NCI-H1930 (cell line): Measurements from ENCODE around the gene POLR2B.
"Not testable (repeated sequence)": the region's sequence is repeated elsewhere in the genome, so short reads cannot be mapped to it uniquely, and the experiment has no call there.

Experiments used
- DNase-seq, 2 experiments: peaks; one replicate each; lab custom pipeline; 2025; lab: John Stamatoyannopoulos, UW

Gene POLR2B

DNA sequence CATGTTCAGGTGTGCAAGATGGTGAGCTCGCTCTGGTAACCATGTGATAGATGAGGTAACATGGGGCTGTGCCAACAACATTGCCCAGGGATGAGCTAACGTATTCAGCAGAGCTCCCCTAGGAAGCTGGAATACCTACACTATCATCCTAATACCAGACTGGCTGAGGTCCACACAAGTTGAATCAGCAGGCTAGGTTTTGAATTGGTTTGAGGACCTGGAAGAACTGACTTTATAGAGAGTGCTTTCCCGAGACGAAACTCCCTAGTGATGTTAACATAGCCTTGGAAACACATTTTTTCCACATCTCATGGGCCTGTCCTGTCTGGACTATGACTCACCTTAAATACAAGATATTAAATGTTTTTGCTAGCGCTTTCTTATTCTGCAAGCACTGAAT, 74.8 kb downstream of the POLR2B start:
- no peak for DNase-seq

DNA sequence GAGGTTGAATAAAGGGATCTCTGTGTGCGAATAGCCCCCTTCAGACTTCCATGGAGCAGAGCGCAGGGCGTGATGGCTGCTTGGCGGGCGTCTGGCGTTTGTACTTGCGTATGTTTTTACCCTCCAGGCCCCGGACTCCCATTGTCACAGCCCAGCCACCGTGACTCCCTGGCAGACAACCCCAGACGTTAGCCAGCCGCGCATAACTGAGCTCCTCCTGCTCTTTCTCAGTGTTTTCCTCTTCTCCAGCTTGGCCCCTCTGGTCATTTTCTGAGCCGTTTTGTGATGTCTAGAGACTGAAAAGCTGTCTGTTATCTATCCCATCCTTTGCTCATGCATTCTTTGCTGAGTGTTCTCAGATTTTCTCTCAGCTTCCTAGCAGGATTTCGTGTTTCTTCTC, 77.2 kb downstream of the POLR2B start:
- DNase-seq, result no peak

DNA sequence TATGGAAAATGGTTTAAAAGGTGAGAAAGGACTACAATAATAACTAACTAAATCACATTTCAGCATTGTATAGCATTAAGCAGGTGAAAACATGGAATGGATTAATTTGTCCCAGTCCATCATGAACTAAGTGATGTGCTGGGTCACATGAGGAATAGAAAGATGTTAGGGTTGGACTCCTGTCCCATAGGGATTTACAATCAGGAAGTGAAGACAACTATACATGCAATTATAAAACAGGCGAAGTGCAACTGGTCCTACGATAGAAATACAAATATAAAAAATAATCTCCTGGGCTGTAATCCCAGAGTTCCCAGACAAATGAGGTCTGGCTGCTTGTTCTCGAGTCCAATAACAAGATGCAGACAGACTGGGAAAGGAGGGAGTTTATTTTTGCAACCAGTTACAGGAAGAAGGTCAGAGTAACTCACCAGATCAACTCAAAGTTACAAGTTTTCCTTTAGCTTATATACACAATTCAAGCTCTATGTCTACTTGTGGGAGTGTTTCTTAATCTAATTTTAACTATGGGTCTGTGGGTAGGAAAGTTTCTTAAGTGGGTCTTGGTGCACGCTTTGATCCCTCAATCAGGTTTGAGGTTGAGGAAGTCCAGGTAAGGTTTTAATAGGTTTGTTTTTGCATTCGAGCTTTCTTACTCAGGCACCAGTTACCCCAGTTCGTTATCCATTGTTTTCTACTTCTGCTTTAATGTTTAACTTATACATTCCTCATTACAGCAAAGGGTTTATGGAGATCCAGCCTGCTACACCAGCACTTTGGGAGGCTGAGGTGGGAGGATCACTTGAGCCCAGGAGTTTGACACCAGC, 81.4 kb downstream of the POLR2B start:
- no peak for DNase-seq

DNA sequence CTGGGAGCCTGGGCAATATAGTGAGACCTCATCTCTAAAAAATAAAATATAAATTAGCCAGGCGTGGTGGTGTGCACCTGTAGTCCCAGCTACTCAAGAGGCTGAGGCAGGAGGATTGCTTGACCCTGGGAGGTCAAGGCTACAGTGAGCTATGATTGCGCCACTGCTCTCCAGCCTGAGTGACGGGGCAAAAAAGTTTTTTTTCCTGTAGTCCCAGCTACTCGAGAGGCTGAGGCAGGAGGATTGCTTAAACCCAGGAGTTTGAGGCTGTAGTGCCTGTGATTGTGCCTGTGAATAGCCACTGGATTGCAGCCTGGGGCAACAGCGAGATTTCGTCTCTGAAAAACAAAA, 82.0 kb downstream of the POLR2B start:
- not testable (repeated sequence) for DNase-seq

DNA sequence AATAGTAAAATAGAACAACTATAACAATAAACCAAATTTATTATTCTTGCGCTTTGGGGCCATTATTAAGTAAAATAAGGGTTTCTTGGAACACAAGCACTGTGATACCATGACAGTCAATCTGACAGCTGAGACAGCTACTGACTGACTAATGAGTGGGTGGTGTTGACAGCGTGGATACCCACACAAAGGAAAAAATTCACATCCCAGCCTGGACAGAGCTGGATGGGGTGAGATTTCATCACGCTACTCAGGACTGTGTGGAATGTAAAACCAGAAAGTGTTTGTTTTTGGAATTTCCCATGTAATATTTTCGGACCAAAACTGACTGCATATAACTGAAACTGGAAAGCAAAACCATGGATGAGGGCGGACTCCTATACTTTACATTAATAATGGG, 82.7 kb downstream of the POLR2B start:
- DNase-seq, result no peak

DNA sequence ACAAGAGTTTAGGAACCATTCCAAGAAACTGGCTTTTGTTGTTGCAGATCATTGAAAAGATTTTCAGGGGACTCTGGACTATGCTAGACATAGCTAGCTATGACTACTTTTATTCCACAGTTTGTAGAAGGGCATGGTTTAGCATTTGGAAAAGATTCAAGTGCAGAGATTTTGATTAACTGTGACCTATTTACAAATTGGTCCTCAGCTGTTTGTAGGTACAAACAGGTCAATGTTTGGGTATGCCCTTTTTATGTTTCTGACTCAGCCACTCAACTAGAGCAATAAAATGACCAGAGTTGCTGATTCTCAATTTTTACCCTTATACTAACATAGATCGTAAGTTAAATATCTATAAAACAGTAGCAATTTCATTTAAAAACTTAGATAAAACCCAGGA, 84.8 kb downstream of the POLR2B start:
- DNase-seq, result no peak

DNA sequence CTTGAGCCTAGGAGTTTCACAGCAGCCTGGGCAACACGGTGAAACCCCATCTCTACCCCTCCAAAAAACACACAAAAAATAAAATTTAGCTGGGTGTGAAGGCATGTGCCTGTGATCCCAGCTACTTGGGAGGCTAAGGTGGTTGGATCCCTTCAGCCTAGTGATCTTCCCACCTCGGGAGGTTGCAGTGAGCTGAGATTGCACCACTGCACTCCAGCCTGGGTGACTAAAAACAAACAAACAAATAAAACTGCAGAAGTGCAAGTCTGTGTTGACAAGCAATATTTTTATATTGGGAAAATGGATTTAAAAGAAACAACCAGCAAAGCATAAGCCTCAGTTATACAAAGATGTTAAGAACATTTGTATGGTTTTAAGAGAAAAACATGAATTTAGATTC, 85.4 kb downstream of the POLR2B start:
- no peak for DNase-seq

DNA sequence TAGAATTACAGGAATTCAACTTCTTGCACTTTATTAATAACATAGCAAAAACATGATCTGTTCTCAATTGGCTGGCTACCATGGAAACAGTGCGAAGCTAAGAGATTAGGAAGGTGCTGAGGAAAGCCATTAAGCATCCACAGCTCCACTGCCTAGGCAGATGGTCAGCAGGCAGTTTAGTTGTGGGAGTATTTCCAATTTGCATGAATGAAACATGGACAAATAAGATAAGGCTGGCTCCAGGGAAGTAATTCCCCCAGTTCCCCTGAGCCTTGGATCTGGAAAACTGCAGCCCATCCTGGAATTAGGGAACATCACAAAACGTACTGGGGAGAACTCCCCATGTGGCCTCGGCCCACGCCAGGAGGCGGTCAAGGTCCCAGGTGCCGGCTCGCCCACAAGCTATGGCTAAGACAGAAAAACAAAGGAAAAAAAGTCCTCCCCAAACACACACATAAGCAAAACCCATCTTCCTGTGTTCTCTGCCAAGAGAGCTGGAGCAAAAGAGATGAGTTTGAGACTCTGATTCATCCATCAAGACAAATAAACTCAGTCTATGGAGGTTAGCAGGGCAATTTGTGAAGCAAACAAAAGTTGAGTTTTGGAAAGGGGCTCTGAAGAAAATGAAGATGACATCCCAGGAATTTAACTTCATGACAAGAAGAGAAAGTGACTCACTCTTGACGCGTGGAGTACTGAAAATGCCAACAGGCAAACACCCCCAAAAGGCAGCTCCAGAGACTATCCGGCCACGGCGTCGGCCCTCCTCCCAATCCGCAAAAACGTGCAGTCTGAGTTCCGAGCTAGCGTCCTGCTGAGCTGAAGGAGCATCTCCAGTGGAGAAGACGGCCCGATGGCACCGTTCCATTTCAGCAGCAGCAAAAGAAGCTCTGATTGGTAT, 86.4 kb downstream of the POLR2B start:
- no peak for DNase-seq

DNA sequence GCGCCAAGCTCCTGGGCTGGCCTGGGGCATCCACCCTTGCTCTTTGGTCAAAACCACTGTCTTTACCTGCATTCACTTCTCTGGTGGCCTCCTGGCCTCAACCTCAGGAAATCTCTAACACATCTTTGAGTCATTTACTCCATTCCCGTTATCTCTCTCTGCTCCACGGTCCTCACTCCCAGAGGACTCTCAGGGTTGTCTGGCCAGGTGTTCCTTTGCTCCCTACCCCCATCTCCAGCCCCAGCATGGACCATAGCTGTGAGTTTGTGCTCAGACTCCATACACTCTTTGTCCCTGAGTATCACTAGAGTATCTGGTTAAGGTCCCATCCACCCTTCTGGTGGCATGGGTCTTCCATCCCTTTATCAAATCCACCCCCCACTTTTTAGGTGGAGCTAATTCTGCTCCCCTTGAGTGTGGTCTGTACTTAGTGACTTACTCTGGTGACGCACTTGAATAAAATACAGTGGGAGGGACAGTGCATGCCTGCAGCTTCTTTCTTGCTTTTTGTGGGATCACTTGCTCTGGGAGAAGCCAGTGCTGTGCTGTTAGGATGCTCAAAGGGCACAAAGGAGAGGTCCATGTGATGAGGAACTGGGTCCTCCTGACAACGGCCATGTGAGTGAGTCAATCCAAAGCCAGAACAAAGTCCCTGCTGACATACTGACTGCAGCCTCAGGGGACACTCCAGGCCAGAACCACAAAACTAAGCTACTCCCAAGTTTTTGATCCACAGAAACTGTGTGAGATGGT, 87.2 kb downstream of the POLR2B start:
- no peak for DNase-seq

DNA sequence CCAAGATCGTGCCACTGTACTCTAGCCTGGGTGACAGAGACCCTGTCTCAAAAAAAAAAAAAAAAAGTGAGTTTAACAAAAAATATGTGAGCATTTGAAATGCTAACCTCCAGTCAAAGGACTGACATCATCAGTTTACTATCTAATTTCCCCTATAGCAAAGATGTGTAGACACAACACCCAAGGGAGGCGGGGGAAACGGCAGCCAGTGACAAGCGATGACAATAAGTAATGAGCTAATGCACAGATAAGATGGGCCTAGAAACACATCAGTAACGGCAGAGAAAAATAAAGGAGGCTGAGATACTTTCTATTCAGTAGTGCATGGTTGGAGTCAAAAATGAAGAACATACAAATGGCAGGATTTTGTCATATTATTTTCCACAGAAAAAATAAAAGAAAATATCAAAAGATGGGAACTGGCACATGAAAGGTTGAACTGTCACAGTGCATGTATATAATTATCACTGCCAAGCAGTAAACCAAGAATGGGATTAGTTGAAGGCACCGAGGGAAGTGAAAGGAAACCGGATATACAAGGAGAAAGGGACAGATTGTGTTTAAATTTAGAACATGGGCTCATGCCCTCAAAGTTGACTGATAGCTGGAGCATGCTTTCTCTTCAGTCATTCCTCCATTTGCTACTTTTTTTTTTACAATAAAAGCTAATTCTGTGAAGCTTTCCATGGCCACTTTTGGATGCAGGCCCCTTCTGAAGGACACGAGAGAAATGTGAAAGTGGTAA, 89.7 kb downstream of the POLR2B start:
- DNase-seq, result no peak

DNA sequence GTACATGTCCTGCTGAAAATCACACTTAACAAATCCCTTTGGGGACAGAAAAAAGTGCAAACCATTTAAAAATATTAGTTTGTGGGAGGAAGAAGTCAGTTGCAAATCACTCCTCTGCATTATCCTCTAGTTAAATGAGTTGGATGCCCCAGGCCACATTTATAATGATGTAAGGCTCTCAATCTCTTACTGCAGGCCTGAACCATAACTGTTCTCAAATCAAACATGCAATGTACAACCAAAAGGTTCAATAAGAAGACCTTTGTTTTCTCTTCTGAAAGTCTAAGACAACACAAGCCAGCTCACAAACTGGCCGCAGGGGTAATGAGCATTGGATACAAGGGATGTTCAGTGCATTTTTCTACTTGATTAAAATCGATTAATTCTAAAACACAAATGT, 91.8 kb downstream of the POLR2B start:
- no peak for DNase-seq

DNA sequence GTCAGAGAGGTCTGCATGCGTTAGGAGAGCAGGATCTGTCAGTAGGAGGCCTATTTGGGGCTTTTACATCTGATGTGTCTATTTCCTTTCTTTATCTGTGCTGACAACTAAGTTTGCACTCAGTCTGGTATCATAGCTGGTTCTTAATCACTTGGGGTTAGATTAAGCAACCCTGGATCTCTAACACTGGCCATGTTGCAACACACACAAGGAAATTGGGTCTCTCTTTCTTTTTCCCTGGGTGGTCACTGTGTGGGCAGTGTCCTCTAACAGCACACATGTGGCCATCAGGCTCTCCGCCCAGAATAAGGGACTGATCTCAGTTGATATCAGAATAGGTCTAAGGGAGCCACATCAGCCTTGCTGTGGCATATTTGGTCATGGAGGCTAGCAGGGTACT, 92.6 kb downstream of the POLR2B start:
- DNase-seq, result no peak

DNA sequence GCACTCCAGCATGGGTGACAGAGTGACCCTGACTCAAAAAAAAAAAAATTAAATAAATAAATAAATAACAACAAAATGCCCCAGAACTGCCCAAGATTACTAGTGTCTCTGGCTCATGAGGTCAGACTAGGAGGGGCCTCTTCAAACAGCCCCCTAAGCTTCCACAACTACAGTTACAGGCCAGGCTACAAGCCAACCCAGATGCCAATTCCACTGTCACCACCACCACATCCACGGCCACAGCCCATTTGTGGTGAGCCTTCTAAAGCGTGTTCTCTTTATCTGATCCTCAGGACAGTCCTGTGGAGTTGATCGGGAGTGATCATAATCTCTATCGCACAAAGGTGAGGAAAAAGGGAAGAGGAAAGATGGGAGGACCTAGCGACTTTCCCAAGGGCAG, 94.9 kb downstream of the POLR2B start:
- no peak for DNase-seq

DNA sequence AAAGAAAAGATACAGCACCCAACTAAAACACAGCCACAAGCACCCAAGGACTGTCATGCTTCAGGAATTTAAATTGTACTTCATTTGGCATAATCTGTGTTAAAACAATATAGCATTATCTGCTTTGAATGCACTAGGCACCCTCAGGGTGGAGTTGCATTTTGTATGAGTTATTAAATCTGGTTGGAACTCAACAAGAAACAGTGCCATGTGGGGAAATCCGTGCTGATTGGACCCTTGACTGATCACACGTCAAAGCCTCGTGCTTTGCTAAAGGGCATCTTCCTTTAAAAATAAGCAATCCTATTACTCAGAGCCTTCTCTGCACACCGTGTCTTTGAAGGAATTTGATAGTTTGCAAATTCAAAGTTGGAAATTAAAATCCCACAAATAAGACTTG, 96.0 kb downstream of the POLR2B start:
- DNase-seq, result no peak

DNA sequence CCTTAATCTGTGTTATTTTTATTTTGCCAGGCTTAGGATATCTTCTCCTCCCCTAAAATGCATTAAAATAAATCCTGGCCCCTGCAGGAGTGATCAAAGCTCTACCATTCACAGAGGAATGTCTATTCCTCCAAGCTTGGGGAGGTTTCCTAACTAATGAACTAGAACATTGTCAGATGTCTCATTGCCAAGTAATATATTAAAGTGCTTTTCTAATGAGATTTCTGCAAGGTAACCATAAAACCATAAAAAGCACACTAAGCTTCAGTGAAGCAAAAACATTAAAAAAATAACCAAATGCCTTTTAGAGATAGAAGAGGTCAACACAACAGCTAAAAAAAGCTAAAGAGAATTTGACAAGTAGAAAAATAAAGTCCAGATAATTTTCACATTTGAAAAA, 96.7 kb downstream of the POLR2B start:
- no peak for DNase-seq

DNA sequence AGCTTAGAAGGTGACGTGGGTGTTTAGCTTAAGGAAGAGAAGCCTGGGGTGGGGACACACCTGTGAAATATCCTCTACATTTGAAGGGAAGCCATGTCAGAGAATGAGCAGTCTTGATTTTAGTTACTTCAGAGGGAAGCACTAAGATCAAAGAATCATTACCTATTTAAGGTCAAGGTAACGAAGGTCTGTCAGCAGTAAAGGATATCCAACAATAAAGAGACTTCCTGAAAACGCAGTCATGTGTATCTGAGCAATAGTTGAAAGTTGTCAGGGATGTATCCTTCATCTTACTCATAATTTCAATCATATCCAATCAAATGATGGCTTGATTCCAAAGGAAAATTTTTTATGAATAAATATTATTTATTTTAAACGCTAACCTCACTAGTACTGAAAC, 98.0 kb downstream of the POLR2B start:
- DNase-seq, result no peak

DNA sequence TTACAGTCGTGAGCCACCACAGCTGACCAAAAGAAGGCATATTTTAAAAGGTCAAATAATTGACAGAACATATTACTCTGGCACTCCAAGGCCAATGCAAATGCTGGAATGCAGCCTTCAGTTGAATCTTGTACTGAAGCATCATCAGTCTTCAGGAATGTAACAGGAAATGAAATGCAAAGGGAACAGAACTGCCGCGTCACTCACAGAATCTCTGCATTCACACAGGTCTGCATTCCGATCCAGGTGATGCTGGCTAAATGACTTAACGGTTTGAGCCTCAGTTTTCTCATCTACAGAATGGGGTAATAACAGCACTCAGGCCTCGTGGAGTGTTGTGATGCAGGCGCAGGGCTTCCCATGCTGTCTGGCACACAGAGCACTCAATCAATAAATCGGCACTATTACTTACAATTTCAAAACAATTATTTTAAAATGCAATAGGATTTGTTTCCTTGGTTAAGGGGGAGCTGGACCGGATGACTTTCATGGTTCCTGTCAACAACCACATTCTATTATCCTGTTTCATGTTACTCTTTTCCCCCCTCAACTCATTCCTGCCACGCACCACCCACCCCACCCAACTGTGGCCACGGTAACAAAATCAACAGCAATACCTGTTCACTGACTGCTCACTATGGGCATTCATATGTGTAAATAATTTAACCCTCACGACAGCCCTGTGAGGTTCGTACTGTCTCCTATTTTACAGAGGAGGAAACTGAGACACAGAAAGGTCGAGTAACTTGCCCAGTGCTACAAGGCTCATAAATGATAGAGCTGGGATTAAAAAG, 99.1 kb downstream of the POLR2B start:
- no peak for DNase-seq

DNA sequence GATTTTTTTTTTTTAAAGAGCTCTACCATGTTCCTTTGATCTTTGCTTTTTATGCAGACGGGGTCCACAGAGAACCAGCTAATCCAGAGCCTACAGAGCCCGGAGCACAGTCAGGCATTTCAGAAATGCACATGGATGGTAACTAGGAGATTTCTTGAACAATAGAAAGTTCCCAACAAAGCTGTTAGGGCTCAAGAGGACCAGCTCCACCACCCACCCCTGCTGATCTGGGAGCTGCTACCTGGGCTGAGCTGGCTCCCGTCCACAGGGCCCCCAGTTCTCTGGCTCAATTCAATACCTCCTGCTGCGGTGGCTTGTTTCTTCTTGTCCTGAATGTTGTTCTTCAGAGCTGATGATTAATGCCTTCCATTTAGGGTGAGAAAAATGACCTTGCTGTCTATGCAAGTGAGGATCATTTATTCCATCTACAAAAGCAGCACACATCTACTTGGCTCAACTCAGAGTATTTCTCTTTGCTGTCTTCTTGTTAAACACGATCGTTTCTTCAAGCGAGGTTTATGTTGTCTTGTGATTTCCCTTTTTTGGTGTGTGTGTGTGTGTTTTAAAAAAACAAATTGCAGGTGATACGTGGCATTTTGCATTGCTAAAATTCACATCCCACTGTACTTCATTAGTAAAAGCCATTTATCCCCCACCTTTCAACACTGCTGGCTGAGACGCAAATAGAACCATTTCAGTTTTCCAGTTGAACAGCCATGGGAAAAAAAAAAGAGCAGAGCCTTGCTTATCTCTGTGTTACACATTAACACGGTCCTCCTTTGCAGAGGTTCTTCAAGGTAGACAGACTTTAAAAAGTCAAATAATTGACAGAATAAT, 100.2 kb downstream of the POLR2B start:
- no peak for DNase-seq
